GM19193 (cell line): ENCODE results near the gene CCNYL1.

ENCODE experiments used
- POLR2A ChIP-seq: IDR thresholded peaks from 4 replicates; pipeline ENCODE4 v1.6.1; 2011; ENCODE audit not compliant: insufficient read depth, insufficient read length; ENCODE audit errors: extremely low read depth

CCNYL1 gene

GRCh38 chr2:207693641-207694249 is 17.7 kb upstream of the CCNYL1 start:
- no peak for TF ChIP-seq POLR2A

- TF ChIP-seq POLR2A: no peak
Measured at GRCh38 chr2:207694811-207695281, 16.6 kb upstream of the CCNYL1 start.

GRCh38 chr2:207695293-207695692 is 16.1 kb upstream of the CCNYL1 start:
- TF ChIP-seq POLR2A: no peak

GRCh38 chr2:207697411-207697810 is 14.0 kb upstream of the CCNYL1 start:
- TF ChIP-seq POLR2A: no peak

GRCh38 chr2:207698301-207698700 is 13.1 kb upstream of the CCNYL1 start:
- TF ChIP-seq POLR2A: no peak

GRCh38 chr2:207704078-207704477 is 7.4 kb upstream of the CCNYL1 start:
- TF ChIP-seq POLR2A: no peak

GRCh38 chr2:207704671-207705070 is 6.8 kb upstream of the CCNYL1 start:
- no peak for TF ChIP-seq POLR2A

- TF ChIP-seq POLR2A: no peak
Measured at GRCh38 chr2:207706936-207707860, 4.2 kb upstream of the CCNYL1 start.

GRCh38 chr2:207711750-207712530 is 500 bp downstream of the CCNYL1 start:
- TF ChIP-seq POLR2A: no peak

GRCh38 chr2:207716056-207716455 is 4.6 kb downstream of the CCNYL1 start:
- TF ChIP-seq POLR2A: no peak

GRCh38 chr2:207718521-207718920 is 7.1 kb downstream of the CCNYL1 start:
- TF ChIP-seq POLR2A: no peak

- no peak for TF ChIP-seq POLR2A
Measured at GRCh38 chr2:207719008-207719407, 7.6 kb downstream of the CCNYL1 start.

GRCh38 chr2:207720517-207721187 is 9.2 kb downstream of the CCNYL1 start:
- TF ChIP-seq POLR2A: no peak

- TF ChIP-seq POLR2A: no peak
Measured at GRCh38 chr2:207722773-207723424, 11.5 kb downstream of the CCNYL1 start.

GRCh38 chr2:207724113-207724512 is 12.7 kb downstream of the CCNYL1 start:
- TF ChIP-seq POLR2A: no peak
